ENCODE data around the gene SCN8A. TPM values are rescaled to one million over a fixed set of nuclear protein-coding genes. Genes with fewer than 3 reads are reported as not detected.
A peak's percentile ranks its signal among the peaks of the same experiment; 100 is the strongest.

Gene SCN8A
- total RNA-seq, 1 donor from 2014 or later: 2.0 TPM

- DNase-seq (ENCODE audit: low spot score in 2 of 2): no peak
- no peak for TF ChIP-seq CTCF (IDR thresholded peaks at IDR 0.05)
- intact Hi-C loops (cut with DNase I): no loop called here
- Histone ChIP-seq H3K36me3 (no peaks in the 10 kb centered on the region), H3K9me3 (no peaks in the 10 kb centered on the region), H3K27ac (peak overlapping the region in 1 of 2 donors; percentile 40), H3K27me3 (peaks cover 28% of the 10 kb centered on the region), H3K4me3 (peak overlapping the region; percentile 64 to 69), H3K4me1 (peaks cover 0 to 14% of the 10 kb centered on the region in 2 donors)
Measured at GRCh38 chr12:51848841-51849735, 258.1 kb downstream of the SCN8A start.

GRCh38 chr12:51850081-51850964 is 259.3 kb downstream of the SCN8A start:
- H3K9me3 ChIP-seq: no peaks in the 10 kb centered on the region
- intact Hi-C loops (cut with DNase I): no loop called here
- H3K36me3 ChIP-seq: no peaks in the 10 kb centered on the region
- H3K4me3 ChIP-seq: no peak overlapping the region
- no peak for TF ChIP-seq CTCF (IDR thresholded peaks at IDR 0.05)
- peaks cover 0 to 14% of the 10 kb centered on the region in 2 donors for H3K4me1 ChIP-seq
- H3K27ac ChIP-seq: no peak overlapping the region
- DNase-seq (ENCODE audit: low spot score in 2 of 2): no peak
- peaks cover 24% of the 10 kb centered on the region for H3K27me3 ChIP-seq

GRCh38 chr12:51850965-51851299 is 259.9 kb downstream of the SCN8A start:
- DNase-seq (ENCODE audit: low spot score in 2 of 2): no peak
- Histone ChIP-seq H3K4me1 (peaks cover 0 to 14% of the 10 kb centered on the region in 2 donors), H3K9me3 (no peaks in the 10 kb centered on the region), H3K27me3 (peaks cover 18% of the 10 kb centered on the region), H3K27ac (no peak overlapping the region), H3K4me3 (no peak overlapping the region), H3K36me3 (no peaks in the 10 kb centered on the region)
- no peak for TF ChIP-seq CTCF (IDR thresholded peaks at IDR 0.05)
- intact Hi-C loops (cut with DNase I): no loop called here

GRCh38 chr12:51851413-51852124 is 260.5 kb downstream of the SCN8A start:
- Histone ChIP-seq H3K27me3 (peaks cover 16% of the 10 kb centered on the region), H3K27ac (no peak overlapping the region), H3K4me1 (peaks cover 0 to 14% of the 10 kb centered on the region in 2 donors), H3K4me3 (no peak overlapping the region), H3K9me3 (no peaks in the 10 kb centered on the region), H3K36me3 (no peaks in the 10 kb centered on the region)
- no peak for DNase-seq (ENCODE audit: low spot score in 2 of 2)
- intact Hi-C loops (cut with DNase I): no loop called here
- TF ChIP-seq CTCF (IDR thresholded peaks at IDR 0.05): no peak

- intact Hi-C loops (cut with DNase I): no loop called here
- no peaks in the 10 kb centered on the region for H3K36me3 ChIP-seq
- H3K4me1 ChIP-seq: peaks cover 0 to 7% of the 10 kb centered on the region in 2 donors
- H3K4me3 ChIP-seq: no peak overlapping the region
- H3K27me3 ChIP-seq: peaks cover 8% of the 10 kb centered on the region
- no peak for TF ChIP-seq CTCF (IDR thresholded peaks at IDR 0.05)
- H3K27ac ChIP-seq: no peak overlapping the region
- H3K9me3 ChIP-seq: no peaks in the 10 kb centered on the region
- no peak for DNase-seq (ENCODE audit: low spot score in 2 of 2)
Measured at GRCh38 chr12:51852404-51853137, 261.5 kb downstream of the SCN8A start.
